HG03354 (cell line): ENCODE results near the gene C17orf67.

Experiments
- ATAC-seq: cut with Tn5 transposase; IDR thresholded peaks from one replicate; pipeline ENCODE4 v1.9.1; 2021; ENCODE audit warnings: mild to moderate bottlenecking; ENCODE audit not compliant: unreplicated experiment, poor library complexity, severe bottlenecking

The C17orf67 gene

DNA sequence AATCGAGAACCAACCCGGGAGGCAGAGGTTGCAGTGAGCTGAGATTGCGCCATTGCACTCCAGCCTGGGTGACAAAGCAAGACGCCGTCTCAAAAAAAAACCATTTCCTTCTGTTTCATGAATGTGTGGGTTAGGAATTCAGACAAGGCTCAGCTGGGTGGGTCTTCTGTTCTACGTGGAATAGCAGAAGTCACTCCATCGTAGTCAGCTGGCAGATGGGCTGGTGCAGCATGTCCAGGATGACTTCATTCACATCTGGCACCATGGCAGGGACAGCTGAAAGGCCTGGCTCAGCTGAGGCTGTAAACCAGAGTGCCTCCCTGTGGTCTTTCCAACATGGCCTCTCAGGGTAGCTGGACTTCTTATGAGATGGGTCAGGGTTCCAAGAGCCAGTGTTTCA is 89.0 kb downstream of the C17orf67 start:
- no peak for ATAC-seq

- no peak for ATAC-seq
Measured at GRCh38 chr17:56742601-56743000, 91.1 kb downstream of the C17orf67 start.
